Stimulated activated CD4-positive, alpha-beta T cell treated with anti-CD3 and anti-CD28 coated beads, TNF-alpha, amount 100 ng/mL, for 24 hours (primary cell): Measurements from ENCODE around the gene SLC25A2.
"Not testable (repeated sequence)": the region's sequence is repeated elsewhere in the genome, so short reads cannot be mapped to it uniquely, and the experiment has no call there.

Experiments used
- DNase-seq, 3 experiments: peaks; one replicate each; pipeline ENCODE4 v3.0.0-alpha.2; 2020; ENCODE audit warnings: low read depth in 3 of 3

The SLC25A2 gene

GRCh38 chr5:141303756-141304155 lies at the start of gene SLC25A2:
Gene SLC25A2, minus strand, starts transcription at chr5:141304049. Its CDS starts 184 bp downstream, at chr5:141303865.
- no peak for DNase-seq

DNA sequence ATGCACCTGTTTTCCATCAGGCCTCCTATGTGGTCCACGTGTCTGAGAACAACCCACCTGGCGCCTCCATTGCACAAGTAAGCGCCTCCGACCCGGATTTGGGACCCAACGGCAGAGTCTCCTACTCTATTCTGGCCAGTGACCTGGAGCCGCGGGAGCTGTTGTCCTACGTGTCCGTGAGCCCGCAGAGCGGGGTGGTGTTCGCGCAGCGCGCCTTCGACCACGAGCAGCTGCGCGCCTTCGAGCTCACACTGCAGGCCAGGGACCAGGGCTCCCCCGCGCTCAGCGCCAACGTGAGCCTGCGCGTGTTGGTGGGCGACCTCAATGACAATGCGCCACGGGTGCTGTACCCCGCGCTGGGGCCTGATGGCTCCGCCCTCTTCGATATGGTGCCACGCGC lies 47.7 kb upstream of the SLC25A2 start:
- no peak for DNase-seq

GRCh38 chr5:141349917-141350619 lies 46.2 kb upstream of the SLC25A2 start, which contains the start of gene PCDHGB1:
Gene PCDHGB1, plus strand, starts transcription at chr5:141350099. Its CDS starts 162 bp downstream, at chr5:141350261.
- peak in 1 of 3 experiments; percentile 27 for DNase-seq

DNA sequence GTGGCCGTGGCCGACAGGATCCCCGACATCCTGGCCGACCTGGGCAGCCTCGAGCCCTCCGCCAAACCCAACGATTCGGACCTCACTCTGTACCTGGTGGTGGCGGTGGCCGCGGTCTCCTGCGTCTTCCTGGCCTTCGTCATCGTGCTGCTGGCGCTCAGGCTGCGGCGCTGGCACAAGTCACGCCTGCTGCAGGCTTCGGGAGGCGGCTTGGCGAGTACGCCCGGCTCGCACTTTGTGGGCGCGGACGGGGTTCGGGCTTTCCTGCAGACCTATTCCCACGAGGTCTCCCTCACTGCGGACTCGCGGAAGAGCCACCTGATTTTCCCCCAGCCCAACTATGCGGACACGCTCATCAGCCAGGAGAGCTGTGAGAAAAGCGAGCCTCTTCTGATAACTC lies 42.2 kb upstream of the SLC25A2 start:
- not testable (repeated sequence) for DNase-seq

- DNase-seq: no peak
These were observed 41.5 kb upstream of the SLC25A2 start for GRCh38 chr5:141345327-141345726.

GRCh38 chr5:141343953-141344463 lies 40.2 kb upstream of the SLC25A2 start:
- no peak for DNase-seq

DNA sequence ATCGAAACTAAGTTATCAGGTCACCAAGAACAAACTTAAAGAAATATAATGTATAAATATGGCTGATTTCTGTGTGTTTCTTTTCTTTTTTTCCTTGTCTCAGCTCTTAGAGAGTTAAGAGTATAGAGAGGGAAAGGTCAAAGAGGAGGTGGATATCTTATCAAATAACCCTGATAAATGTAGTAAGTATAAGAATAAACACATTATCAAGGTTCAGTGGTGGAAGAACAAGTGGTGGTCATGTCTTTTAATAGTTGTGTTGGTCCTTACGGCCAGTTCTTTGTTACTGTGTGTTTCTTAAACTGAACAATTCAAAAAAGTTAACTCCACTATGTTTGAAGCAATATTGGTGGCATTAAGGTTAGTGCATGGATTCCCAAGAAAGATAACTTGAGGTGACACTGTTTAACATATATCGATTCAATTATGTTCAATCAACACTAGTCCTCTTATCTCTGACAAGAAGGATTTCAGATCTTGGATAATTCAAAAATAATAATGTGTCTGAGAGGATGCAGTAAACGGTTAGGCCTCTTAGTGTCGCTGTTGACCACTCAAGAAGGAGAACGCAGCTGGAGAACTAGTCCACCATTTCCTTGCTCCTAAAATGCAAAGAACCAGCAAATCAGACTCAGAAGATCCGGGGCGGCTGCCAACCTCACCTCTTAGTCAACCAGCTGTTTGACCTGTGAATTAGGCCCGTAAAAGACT lies 39.5 kb upstream of the SLC25A2 start, which contains the start of gene PCDHGA3:
TSS of gene PCDHGA3 (plus strand) at position 588 of the 711 bp plus-strand sequence. CDS start 205 bp downstream, outside the sequence.
- DNase-seq: no peak

GRCh38 chr5:141342773-141343172 lies 38.9 kb upstream of the SLC25A2 start:
- DNase-seq: no peak

GRCh38 chr5:141340781-141341354 lies 37.0 kb upstream of the SLC25A2 start:
- DNase-seq: not testable (repeated sequence)

DNA sequence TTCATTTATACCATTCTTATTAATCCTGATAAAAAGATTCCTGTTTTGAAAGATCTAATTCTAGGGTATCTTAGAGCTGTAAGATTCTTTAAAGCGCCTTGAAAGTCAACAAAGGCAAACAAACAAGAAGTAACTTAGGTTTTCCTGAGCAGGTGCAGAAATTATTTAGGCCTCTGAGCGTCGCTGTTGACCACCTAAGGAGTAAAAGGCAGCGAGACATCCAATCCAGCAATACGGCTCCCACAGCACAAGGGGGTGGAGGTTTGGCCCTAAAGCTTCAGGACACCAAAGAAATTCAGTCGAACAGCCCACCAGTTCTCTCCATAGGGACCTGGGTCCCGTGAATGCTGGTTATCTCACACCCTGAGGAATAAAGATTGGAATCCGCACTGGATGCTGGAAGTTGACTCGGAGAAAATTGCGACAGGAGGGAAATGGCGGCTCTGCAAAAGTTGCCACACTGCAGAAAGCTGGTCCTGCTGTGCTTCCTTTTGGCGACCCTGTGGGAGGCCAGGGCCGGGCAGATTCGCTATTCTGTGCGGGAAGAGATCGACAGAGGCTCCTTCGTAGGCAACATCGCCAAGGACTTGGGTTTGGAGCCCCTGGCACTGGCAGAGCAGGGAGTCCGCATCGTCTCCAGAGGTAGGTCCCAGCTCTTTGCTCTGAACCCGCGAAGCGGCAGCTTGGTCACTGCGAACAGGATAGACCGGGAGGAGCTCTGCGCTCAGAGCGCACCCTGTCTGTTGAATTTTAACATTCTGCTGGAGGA lies 34.9 kb upstream of the SLC25A2 start, which contains the start of gene PCDHGA2:
TSS of gene PCDHGA2 (plus strand) at position 223 of the 769 bp plus-strand sequence.
- DNase-seq: no peak

DNA sequence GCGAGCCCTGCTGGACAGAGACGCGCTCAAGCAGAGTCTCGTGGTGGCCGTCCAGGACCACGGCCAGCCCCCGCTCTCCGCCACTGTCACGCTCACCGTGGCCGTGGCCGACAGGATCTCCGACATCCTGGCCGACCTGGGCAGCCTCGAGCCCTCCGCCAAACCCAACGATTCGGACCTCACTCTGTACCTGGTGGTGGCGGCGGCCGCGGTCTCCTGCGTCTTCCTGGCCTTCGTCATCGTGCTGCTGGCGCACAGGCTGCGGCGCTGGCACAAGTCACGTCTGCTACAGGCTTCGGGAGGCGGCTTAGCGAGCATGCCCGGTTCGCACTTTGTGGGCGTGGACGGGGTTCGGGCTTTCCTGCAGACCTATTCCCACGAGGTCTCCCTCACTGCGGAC lies 28.7 kb upstream of the SLC25A2 start:
- not testable (repeated sequence) for DNase-seq

DNA sequence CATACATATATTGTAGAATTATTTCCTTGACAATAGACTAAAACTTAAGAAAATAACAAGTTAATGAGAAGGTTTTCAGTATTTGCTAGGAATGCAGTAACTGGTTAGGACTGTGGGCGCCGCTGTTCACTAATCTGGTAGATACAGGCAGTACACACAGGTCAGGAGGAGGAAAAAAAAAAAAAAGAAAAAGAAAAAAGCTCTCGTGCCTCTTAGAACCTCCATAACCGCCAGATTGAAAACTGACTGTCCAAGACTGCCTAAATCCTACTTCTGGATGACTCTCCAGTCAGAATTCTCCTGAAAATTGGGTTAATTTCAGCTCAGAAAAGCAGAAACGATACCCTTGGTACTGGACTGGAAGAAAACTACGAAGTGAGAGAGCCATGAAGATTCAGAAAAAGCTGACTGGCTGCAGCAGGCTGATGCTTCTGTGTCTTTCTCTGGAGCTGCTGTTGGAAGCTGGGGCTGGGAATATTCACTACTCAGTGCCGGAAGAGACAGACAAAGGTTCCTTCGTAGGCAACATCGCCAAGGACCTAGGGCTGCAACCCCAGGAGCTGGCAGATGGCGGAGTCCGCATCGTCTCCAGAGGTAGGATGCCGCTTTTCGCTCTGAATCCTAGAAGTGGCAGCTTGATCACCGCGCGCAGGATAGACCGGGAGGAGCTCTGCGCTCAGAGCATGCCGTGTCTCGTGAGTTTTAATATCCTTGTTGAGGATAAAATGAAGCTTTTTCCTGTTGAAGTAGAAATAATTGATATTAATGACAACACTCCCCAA lies 26.6 kb upstream of the SLC25A2 start, which contains the start of gene PCDHGA1:
TSS of gene PCDHGA1 (plus strand) at position 216 of the 782 bp plus-strand sequence.
- DNase-seq: no peak

- no peak for DNase-seq
These were observed 24.4 kb upstream of the SLC25A2 start for GRCh38 chr5:141328231-141328630.

DNA sequence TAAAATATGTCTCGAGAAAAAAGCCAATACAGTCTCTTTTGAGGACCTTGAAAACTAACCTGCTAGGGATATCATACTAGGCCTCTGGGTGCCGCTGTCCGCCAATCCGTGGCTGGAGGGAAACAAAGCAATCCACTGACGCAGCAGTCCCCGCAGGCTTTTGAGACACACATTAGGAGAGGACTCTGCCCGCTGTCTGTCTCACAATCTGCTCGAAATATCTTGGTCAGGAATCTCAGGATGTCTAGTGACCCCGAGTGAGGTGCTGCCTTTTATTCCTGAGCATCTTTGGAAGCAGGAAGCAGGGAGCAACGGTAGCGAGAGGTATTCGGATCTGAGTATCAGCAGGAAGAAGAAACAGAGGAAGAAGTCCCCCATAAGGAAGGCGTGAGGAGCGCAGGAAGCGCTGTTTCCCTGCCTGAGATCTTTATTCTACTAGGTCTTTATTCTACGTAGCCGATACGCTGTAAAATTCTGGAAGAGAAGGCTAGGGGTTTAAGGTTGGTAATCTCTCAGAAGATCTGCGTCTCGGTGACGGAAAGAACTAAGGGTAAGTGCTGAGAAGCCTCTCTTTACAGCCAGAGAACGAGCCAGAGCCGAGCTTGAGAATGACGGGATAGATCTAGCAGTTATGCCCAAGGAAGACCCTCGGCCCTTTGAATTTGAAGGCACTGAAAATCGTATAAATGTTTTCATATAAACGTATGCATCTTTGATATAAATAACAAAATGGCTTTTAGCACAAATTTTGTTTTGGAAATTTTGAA lies 22.4 kb upstream of the SLC25A2 start:
- peak; percentile 28 to 63 (median 43) for DNase-seq

DNA sequence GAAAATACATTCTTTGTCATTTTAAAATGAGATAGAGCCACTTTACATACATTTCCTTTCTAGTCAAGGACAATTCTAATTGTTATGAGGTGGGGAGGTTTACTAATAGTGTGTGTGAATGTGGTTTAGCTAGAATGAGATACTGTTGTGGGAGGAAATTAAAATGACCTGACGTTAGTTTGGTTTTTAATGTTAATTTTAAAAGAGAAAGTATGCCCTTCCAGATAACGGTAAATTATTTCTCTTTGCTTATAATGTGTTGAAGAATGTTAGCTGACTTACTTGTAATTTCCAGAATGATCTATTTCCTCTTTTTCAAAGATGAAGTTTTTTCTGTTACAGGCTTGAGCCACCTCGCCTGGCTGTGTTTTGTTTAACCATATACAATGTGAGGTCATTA lies 18.4 kb upstream of the SLC25A2 start:
- DNase-seq: no peak

DNA sequence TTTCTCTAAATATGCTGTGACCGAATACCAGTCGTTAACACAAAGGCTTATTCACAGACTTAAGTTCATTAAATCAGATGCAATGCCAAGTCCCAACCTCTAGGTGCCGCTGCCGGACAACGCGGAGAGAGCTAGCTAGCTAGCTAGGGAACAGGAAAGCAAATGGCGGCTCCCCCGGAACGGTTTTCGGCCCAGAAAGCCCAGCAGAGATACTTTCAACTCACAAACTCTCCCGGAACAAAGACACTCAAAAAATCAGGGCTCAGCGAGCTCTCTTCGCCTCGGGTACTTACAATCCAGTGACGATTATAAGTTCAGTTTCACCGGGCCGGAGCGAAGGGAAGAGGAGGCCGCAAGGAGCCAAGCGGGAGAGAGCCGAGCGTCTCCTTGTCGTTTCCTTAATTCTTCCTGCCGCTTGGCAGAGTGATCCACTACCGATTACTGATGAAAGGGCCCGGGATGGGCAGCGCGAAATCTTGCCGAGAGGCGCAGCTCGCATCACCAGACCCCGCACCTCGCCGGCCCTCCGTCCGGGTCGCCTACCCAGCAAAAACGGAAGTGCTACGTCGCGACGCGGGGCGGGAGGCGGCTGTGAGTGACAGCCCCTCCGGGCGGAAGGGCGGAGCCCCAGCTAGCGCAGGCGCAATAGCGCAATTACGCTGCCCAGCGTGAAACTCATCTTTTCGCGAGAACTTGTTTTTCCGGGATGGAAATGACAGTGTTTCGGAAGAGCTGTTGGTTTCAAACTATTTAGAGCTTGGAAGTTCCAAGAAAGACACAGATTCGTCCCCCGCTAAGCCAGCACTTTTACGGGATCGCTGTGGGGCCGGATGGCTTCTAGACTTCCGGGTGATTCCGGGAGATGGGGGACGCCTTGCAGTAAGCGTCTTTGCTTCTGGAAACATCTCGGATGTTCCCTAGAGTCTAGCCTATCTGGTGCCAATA lies 16.6 kb upstream of the SLC25A2 start, which contains the start of gene TAF7:
TSS of gene TAF7 (minus strand) at position 560 of the 945 bp plus-strand sequence. CDS start 740 bp downstream, outside the sequence.
- DNase-seq: peak; percentile 85 to 90 (median 86)

DNA sequence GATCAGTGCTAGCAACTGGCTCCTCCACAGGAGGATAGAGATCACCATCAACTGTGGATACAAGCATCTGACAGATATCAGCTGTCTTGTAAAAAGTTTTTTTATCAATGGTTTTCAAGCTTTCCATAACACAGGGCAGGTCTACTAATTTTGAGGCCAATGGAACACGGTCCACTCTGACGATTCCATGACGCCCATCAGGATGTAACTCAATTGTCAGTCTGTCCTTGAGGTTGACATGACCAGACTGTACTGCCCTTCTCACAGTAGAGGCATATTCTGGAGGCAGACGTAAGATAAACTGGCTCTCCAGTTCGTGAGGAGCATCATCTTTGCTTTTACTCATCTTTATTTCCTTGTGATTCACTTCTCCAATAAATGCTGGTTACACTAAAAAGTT lies 15.8 kb upstream of the SLC25A2 start:
- no peak for DNase-seq

- DNase-seq: no peak
These were observed 15.4 kb upstream of the SLC25A2 start for GRCh38 chr5:141319202-141319601.
